ENCODE data around the gene IL18. TPM values are rescaled to one million over a fixed set of nuclear protein-coding genes. Genes with fewer than 3 reads are reported as not detected.

The IL18 gene
- total and polyA plus RNA-seq, 2 experiments from 2014 or later = 0.28 to 1.7 TPM

Small RNA genes within 50 kb of the gene (small RNA-seq; reads per million reads assigned to genes)
- not detected for gene MRPS36P4 (ENCODE audit: low replicate concordance)

Other genes starting within 250 kb of the IL18 start
- gene C11orf52, start 245.2 kb downstream of the IL18 start, total RNA-seq (2014; rRNA removed; shearing (Covaris generic)) = 1.0 TPM in 1 of 2 replicates, not detected in the other
- 4.1 and 4.7 TPM in 2 replicates for gene C11orf52, start 245.2 kb downstream of the IL18 start, polyA plus RNA-seq (2016; fragmentation: Nextera tagmentation; extraction: Ambion mirVana)
- gene DIXDC1, start 226.8 kb downstream of the IL18 start, total RNA-seq (2014; rRNA removed; shearing (Covaris generic)) = 17.2 and 18.1 TPM in 2 replicates
- gene DIXDC1, start 226.8 kb downstream of the IL18 start, polyA plus RNA-seq (2016; fragmentation: Nextera tagmentation; extraction: Ambion mirVana) = 9.4 and 9.6 TPM in 2 replicates
- 58.4 and 66.5 TPM in 2 replicates for gene DLAT, start 138.7 kb downstream of the IL18 start, total RNA-seq (2014; rRNA removed; shearing (Covaris generic))
- gene DLAT, start 138.7 kb downstream of the IL18 start, polyA plus RNA-seq (2016; fragmentation: Nextera tagmentation; extraction: Ambion mirVana) = 25.2 and 31.8 TPM in 2 replicates
- gene PIH1D2, start 90.1 kb downstream of the IL18 start, total RNA-seq (2014; rRNA removed; shearing (Covaris generic)) = 0.16 and 0.80 TPM in 2 replicates
- 0.89 and 1.4 TPM in 2 replicates for gene PIH1D2, start 90.1 kb downstream of the IL18 start, polyA plus RNA-seq (2016; fragmentation: Nextera tagmentation; extraction: Ambion mirVana)
- 14.6 and 18.5 TPM in 2 replicates for gene NKAPD1, start 89.8 kb downstream of the IL18 start, total RNA-seq (2014; rRNA removed; shearing (Covaris generic))
- 36.3 and 40.6 TPM in 2 replicates for gene NKAPD1, start 89.8 kb downstream of the IL18 start, polyA plus RNA-seq (2016; fragmentation: Nextera tagmentation; extraction: Ambion mirVana)
- gene TIMM8B, start 77.3 kb downstream of the IL18 start, total RNA-seq (2014; rRNA removed; shearing (Covaris generic)) = 52.4 and 53.9 TPM in 2 replicates
- 251 and 281 TPM in 2 replicates for gene TIMM8B, start 77.3 kb downstream of the IL18 start, polyA plus RNA-seq (2016; fragmentation: Nextera tagmentation; extraction: Ambion mirVana)
- gene SDHD, start 77.2 kb downstream of the IL18 start, total RNA-seq (2014; rRNA removed; shearing (Covaris generic)) = 127 and 157 TPM in 2 replicates
- 149 and 163 TPM in 2 replicates for gene SDHD, start 77.2 kb downstream of the IL18 start, polyA plus RNA-seq (2016; fragmentation: Nextera tagmentation; extraction: Ambion mirVana)
- 0.35 TPM in 1 of 2 replicates, not detected in the other for gene TEX12, start 3.3 kb upstream of the IL18 start, total RNA-seq (2014; rRNA removed; shearing (Covaris generic))
- gene TEX12, start 3.3 kb upstream of the IL18 start, polyA plus RNA-seq (2016; fragmentation: Nextera tagmentation; extraction: Ambion mirVana) = 1.1 TPM in 1 of 2 replicates, not detected in the other
- 0.63 and 1.4 TPM in 2 replicates for gene BCO2, start 11.4 kb upstream of the IL18 start, total RNA-seq (2014; rRNA removed; shearing (Covaris generic))
- gene BCO2, start 11.4 kb upstream of the IL18 start, polyA plus RNA-seq (2016; fragmentation: Nextera tagmentation; extraction: Ambion mirVana) = 0.59 and 1.1 TPM in 2 replicates
- 19.9 and 29.1 TPM in 2 replicates for gene PTS, start 62.3 kb upstream of the IL18 start, total RNA-seq (2014; rRNA removed; shearing (Covaris generic))
- gene PTS, start 62.3 kb upstream of the IL18 start, polyA plus RNA-seq (2016; fragmentation: Nextera tagmentation; extraction: Ambion mirVana) = 85.5 and 103 TPM in 2 replicates
- gene PLET1, start 96.8 kb upstream of the IL18 start, total RNA-seq (2014; rRNA removed; shearing (Covaris generic)) = not detected in 2 replicates
- gene PLET1, start 96.8 kb upstream of the IL18 start, polyA plus RNA-seq (2016; fragmentation: Nextera tagmentation; extraction: Ambion mirVana) = not detected in 2 replicates

Measured in GM23338 (cell line).